PC-9 (cell line): ENCODE data around the gene TTYH1. TPM values are rescaled to one million over a fixed set of nuclear protein-coding genes. Genes with fewer than 3 reads are reported as not detected.
"Not testable (repeated sequence)": the region's sequence is repeated elsewhere in the genome, so short reads cannot be mapped to it uniquely, and the experiment has no call there.

Experiments used
- BruUV-seq: library from RNA; stranded (reverse); fragments of 400-500 nt; replicated peaks from 2 replicates; lab custom pipeline; 2021; lab: Mats Ljungman, UMichigan
- CTCF ChIA-PET: fragments of 300-600 bp; sonication (Branson Sonifier 250); formaldehyde crosslinking; loops from one replicate; lab custom pipeline; 2022; ENCODE audit warnings: antibody characterized with exemption; lab: Charles Lee
- POLR2A ChIA-PET: fragments of 300-600 bp; sonication (Branson Sonifier 250); formaldehyde crosslinking; loops from one replicate; lab custom pipeline; 2022; ENCODE audit warnings: antibody characterized with exemption; ENCODE audit not compliant: unreplicated experiment; lab: Charles Lee
- DNase-seq, 2 experiments: peaks; one replicate each; pipeline versions ENCODE4 v3.0.0 to v3.0.0-alpha.2; 2015 to 2022; ENCODE audit warnings: mixed read lengths in 1 of 2
- H2AFZ ChIP-seq: fragments of 200-600 bp; sonication (generic); 2 replicates; pipeline ENCODE4 v1.8.1; 2017; ENCODE audit warnings: antibody characterized with exemption
- H3F3A ChIP-seq: fragments of 200-600 bp; sonication (generic); 2 replicates; pipeline ENCODE4 v1.8.1; 2017; ENCODE audit warnings: antibody characterized with exemption, mild to moderate bottlenecking, low read depth; ENCODE audit not compliant: insufficient read depth
- H3K27ac ChIP-seq: fragments of 200-600 bp; sonication (generic); 2 replicates; pipeline ENCODE4 v1.6.1; 2016; ENCODE audit warnings: mixed run types
- H3K27me3 ChIP-seq: fragments of 200-600 bp; sonication (generic); 2 replicates; pipeline ENCODE4 v1.6.1; 2016; ENCODE audit warnings: low read depth, mixed run types; ENCODE audit not compliant: insufficient read depth
- H3K36me3 ChIP-seq: fragments of 200-600 bp; sonication (generic); 2 replicates; pipeline ENCODE4 v1.6.1; 2016; ENCODE audit warnings: low read depth, mixed run types
- H3K4me1 ChIP-seq: fragments of 200-600 bp; sonication (generic); replicated peaks from 2 replicates; pipeline ENCODE4 v1.6.1; 2016; ENCODE audit warnings: mixed run types; ENCODE audit not compliant: insufficient read depth
- H3K4me2 ChIP-seq: fragments of 200-600 bp; sonication (generic); 2 replicates; pipeline ENCODE4 v1.6.1; 2017; ENCODE audit warnings: mixed run types
- H3K4me3 ChIP-seq: fragments of 200-600 bp; sonication (generic); 2 replicates; pipeline ENCODE4 v1.6.1; 2016; ENCODE audit warnings: mixed run types
- H3K79me2 ChIP-seq: fragments of 200-600 bp; sonication (generic); 2 replicates; pipeline ENCODE4 v1.6.1; 2017; ENCODE audit warnings: low read depth, mixed run types
- H3K9me2 ChIP-seq: fragments of 200-600 bp; sonication (generic); 2 replicates; pipeline ENCODE4 v1.8.1; 2017; ENCODE audit warnings: mild to moderate bottlenecking; ENCODE audit not compliant: insufficient read depth
- H3K9me3 ChIP-seq: fragments of 200-600 bp; sonication (generic); 2 replicates; pipeline ENCODE4 v1.8.1; 2016; ENCODE audit warnings: low read depth; ENCODE audit not compliant: insufficient read depth
- H4K20me1 ChIP-seq: fragments of 200-600 bp; sonication (generic); 2 replicates; pipeline ENCODE4 v1.8.1; 2017; ENCODE audit not compliant: insufficient read depth
- CTCF ChIP-seq: fragments of 200-600 bp; sonication (generic); conservative IDR thresholded peaks from 2 replicates; pipeline ENCODE4 v1.6.1; 2017; ENCODE audit warnings: mixed run types, antibody characterized with exemption, mild to moderate bottlenecking, moderate library complexity
- EZH2 ChIP-seq: fragments of 200-600 bp; sonication (generic); IDR thresholded peaks from 2 replicates; pipeline ENCODE4 v1.8.0; 2017; ENCODE audit warnings: antibody characterized with exemption, low read depth
- intact Hi-C: fragments of 100-400 bp; cut with micrococcal nuclease; formaldehyde crosslinking; loops from one replicate; pipeline ENCODE4 v1.10.0; 2022; ENCODE audit not compliant: unreplicated experiment
- total RNA-seq: library from RNA; stranded (reverse); gene quantifications from 2 replicates; pipeline ENCODE4 v1.2.3, GENCODE V29; 2021

The TTYH1 gene
- total RNA-seq, 1 experiment from 2014 or later: 1.6 TPM

DNA sequence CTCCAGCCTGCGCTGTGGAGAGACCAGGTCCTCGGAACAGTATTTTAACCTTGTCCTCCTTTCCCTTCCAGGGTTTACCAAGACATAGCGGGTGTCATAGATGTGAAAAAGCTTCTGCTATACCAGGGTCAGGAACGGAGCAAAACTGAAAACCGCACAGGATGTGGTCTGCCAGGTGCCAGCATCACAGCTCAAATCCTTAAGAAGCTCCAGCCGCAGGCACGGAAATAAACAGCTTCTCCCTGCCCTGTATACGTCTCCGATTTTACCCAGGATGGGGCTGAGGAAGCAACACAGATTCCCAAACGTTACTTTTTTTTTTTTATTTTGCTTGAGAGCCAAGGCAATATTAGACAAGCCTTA lies 44.8 kb upstream of the TTYH1 start:
- H3K9me2 ChIP-seq, H3K9me3 ChIP-seq, H3K4me1 ChIP-seq, intact Hi-C loops, H3F3A ChIP-seq, BruUV-seq, H3K79me2 ChIP-seq, H3K4me3 ChIP-seq, CTCF ChIA-PET, H3K36me3 ChIP-seq, H4K20me1 ChIP-seq, POLR2A ChIA-PET, H2AFZ ChIP-seq, H3K4me2 ChIP-seq, H3K27ac ChIP-seq, DNase-seq: not testable (repeated sequence)
- peaks cover 83% of the 10 kb centered on the region for H3K27me3 ChIP-seq

DNA sequence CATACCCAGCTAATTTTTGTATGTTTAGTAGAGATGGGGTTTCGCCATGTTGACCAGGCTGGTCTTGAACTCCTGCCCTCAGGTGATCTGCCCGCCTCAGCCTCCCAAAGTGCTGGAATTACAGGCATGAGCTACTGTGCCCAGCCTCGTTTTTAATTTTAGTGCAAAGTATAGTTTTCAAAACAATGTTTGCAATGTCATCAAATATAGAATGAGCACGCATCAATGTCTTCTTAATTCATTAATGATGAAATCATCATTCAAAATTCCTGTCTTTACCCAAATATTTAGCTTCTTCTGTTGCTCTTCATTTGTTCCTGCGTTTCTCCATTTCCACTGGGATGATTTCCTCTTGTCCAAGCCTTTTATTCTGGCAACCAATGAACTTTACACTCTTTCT lies 43.8 kb upstream of the TTYH1 start:
- intact Hi-C loops, CTCF ChIA-PET, BruUV-seq: not testable (repeated sequence)

GRCh38 chr19:54373781-54374631 lies 41.3 kb upstream of the TTYH1 start:
- Histone ChIP-seq H3K9me2 (no peaks in the 10 kb centered on the region), H3F3A (no peaks in the 10 kb centered on the region), H3K27ac (no peak overlapping the region), H3K4me1 (no peaks in the 10 kb centered on the region), H3K4me2 (no peak overlapping the region), H3K36me3 (no peaks in the 10 kb centered on the region), H4K20me1 (no peaks in the 10 kb centered on the region), H3K4me3 (no peak overlapping the region), H3K27me3 (peaks cover 84% of the 10 kb centered on the region), H2AFZ (no peak overlapping the region), H3K79me2 (no peaks in the 10 kb centered on the region), H3K9me3 (no peaks in the 10 kb centered on the region)
- BruUV-seq: no TSS peak
- intact Hi-C loops: no loop called here
- DNase-seq: no peak
- CTCF ChIA-PET: no interaction called here
- POLR2A ChIA-PET: no interaction called here
- TF ChIP-seq CTCF (no peak), EZH2 (no peak)

More for the DNA sequence above, 43.8 kb upstream of the TTYH1 start:
- POLR2A ChIA-PET, H3K4me3 ChIP-seq, H3K9me2 ChIP-seq, H4K20me1 ChIP-seq, H3K4me2 ChIP-seq, DNase-seq, H3K79me2 ChIP-seq, H3K27ac ChIP-seq, H3K36me3 ChIP-seq, H3K4me1 ChIP-seq, H3F3A ChIP-seq, H2AFZ ChIP-seq, H3K9me3 ChIP-seq: not testable (repeated sequence)
- peaks cover 81% of the 10 kb centered on the region for H3K27me3 ChIP-seq

GRCh38 chr19:54375181-54375938 lies 39.9 kb upstream of the TTYH1 start:
- POLR2A ChIA-PET, H2AFZ ChIP-seq, H3K79me2 ChIP-seq, H3K4me2 ChIP-seq, BruUV-seq, intact Hi-C loops, H3K9me2 ChIP-seq, H3K36me3 ChIP-seq, H3F3A ChIP-seq, H3K27ac ChIP-seq, H3K4me3 ChIP-seq, H3K4me1 ChIP-seq, DNase-seq, H3K9me3 ChIP-seq, H4K20me1 ChIP-seq: not testable (repeated sequence)
- CTCF ChIA-PET: interaction anchor here (0.6 kb wide), 1 partner anchor 1166 kb away, joined by 10 read pairs; no protein-coding TSS in a partner anchor
- peaks cover 88% of the 10 kb centered on the region for H3K27me3 ChIP-seq
